CD14-positive monocyte (primary cell): ENCODE data around the gene NECTIN1. TPM values are rescaled to one million over a fixed set of nuclear protein-coding genes. Genes with fewer than 3 reads are reported as not detected.

Source experiments
- DNase-seq, 3 donors: peaks; one replicate each; pipeline ENCODE4 v3.0.0-alpha.2; 2011 to 2022
- H2AFZ ChIP-seq: 2 replicates; pipeline ENCODE4 v1.6.0; 2012; ENCODE audit warnings: mild to moderate bottlenecking, low read depth, low read length, inconsistent platforms; ENCODE audit not compliant: insufficient read depth, poor library complexity, severe bottlenecking
- H3K27ac ChIP-seq, 2 donors: 1 replicate in 1 of 2; 2 replicates in 1 of 2; pipeline ENCODE4 v1.5.1; 2012 to 2013; ENCODE audit warnings: low read length in 2 of 2, control low read depth in 1 of 2, inconsistent platforms in 1 of 2, low read depth in 1 of 2, mild to moderate bottlenecking in 1 of 2
- H3K27me3 ChIP-seq, 2 donors: one replicate each; pipeline versions ENCODE4 v1.6.0 to v1.6.1; 2011 to 2013; ENCODE audit warnings: low read length in 2 of 2; ENCODE audit not compliant: control insufficient read depth in 2 of 2, insufficient read depth in 2 of 2
- H3K36me3 ChIP-seq, 2 donors: replicated peaks in 1 of 2; 1 replicate in 1 of 2; 2 replicates in 1 of 2; pipeline versions ENCODE4 v1.5.1 to v1.6.1; 2012 to 2013; ENCODE audit warnings: low read length in 2 of 2, control low read depth in 1 of 2, inconsistent platforms in 1 of 2, mild to moderate bottlenecking in 1 of 2; ENCODE audit not compliant: insufficient read depth in 2 of 2, control insufficient read depth in 1 of 2
- H3K4me1 ChIP-seq, 2 donors: 1 replicate in 1 of 2; 2 replicates in 1 of 2; pipeline versions ENCODE4 v1.5.1 to v1.6.1; 2012 to 2013; ENCODE audit warnings: low read length in 2 of 2, control low read depth in 1 of 2, inconsistent platforms in 1 of 2, mild to moderate bottlenecking in 1 of 2, moderate library complexity in 1 of 2; ENCODE audit not compliant: insufficient read depth in 2 of 2, control insufficient read depth in 1 of 2
- H3K4me2 ChIP-seq: replicated peaks from 2 replicates; pipeline ENCODE3; 2012; ENCODE audit warnings: low read length, moderate library complexity, mild to moderate bottlenecking; ENCODE audit not compliant: poor library complexity, severe bottlenecking; ENCODE audit errors: extremely low read depth
- H3K4me3 ChIP-seq, 3 experiments: fragments of 200-600 bp in 1 of 3; sonication (generic) in 1 of 3; replicated peaks in 1 of 3; 1 replicate in 2 of 3; 2 replicates in 1 of 3; pipeline ENCODE4 v1.5.1; 2011 to 2013; ENCODE audit warnings: low read length in 3 of 3, mild to moderate bottlenecking in 3 of 3, control low read depth in 2 of 3, low read depth in 2 of 3, inconsistent platforms in 1 of 3, moderate library complexity in 1 of 3
- H3K79me2 ChIP-seq: 2 replicates; pipeline ENCODE4 v1.6.0; 2012; ENCODE audit warnings: mild to moderate bottlenecking, control low read depth, inconsistent platforms, low read length, moderate library complexity; ENCODE audit not compliant: insufficient read depth
- H3K9ac ChIP-seq: 2 replicates; pipeline ENCODE4 v1.6.0; 2017; ENCODE audit warnings: low read length, mild to moderate bottlenecking; ENCODE audit not compliant: insufficient read depth, poor library complexity, severe bottlenecking
- H3K9me3 ChIP-seq, 2 donors: replicated peaks in 1 of 2; 1 replicate in 1 of 2; 2 replicates in 1 of 2; pipeline versions ENCODE4 v1.5.1 to v1.6.1; 2012 to 2013; ENCODE audit warnings: low read length in 2 of 2, control low read depth in 1 of 2; ENCODE audit not compliant: control insufficient read depth in 1 of 2, insufficient read depth in 1 of 2
- H4K20me1 ChIP-seq: 2 replicates; pipeline ENCODE4 v1.6.0; 2012; ENCODE audit warnings: mild to moderate bottlenecking, low read length, control low read depth, moderate library complexity; ENCODE audit not compliant: insufficient read depth
- H3K27ac Mint-ChIP-seq, 7 donors: one replicate each; pipeline ENCODE4 v1.8.0; 2020; ENCODE audit warnings: mild to moderate bottlenecking in 7 of 7, mixed read lengths in 7 of 7, moderate library complexity in 6 of 7, inconsistent platforms in 2 of 7
- H3K27me3 Mint-ChIP-seq, 3 donors: one replicate each; pipeline ENCODE4 v1.8.0; 2021 to 2022; ENCODE audit warnings: low read depth in 3 of 3, mild to moderate bottlenecking in 3 of 3, mixed read lengths in 3 of 3, moderate library complexity in 3 of 3, inconsistent platforms in 1 of 3
- H3K36me3 Mint-ChIP-seq, 2 donors: one replicate each; pipeline ENCODE4 v1.8.0; 2020; ENCODE audit warnings: mixed read lengths in 2 of 2, inconsistent platforms in 1 of 2, mild to moderate bottlenecking in 1 of 2
- H3K4me1 Mint-ChIP-seq: one replicate; pipeline ENCODE4 v1.8.0; 2020; ENCODE audit warnings: mild to moderate bottlenecking, mixed read lengths
- H3K4me3 Mint-ChIP-seq, 2 donors: one replicate each; pipeline ENCODE4 v1.8.0; 2020; ENCODE audit warnings: mild to moderate bottlenecking in 2 of 2, mixed read lengths in 2 of 2, moderate library complexity in 1 of 2
- H3K9me3 Mint-ChIP-seq, 7 donors: one replicate each; pipeline ENCODE4 v1.8.0; 2020 to 2022; ENCODE audit warnings: mixed read lengths in 7 of 7, mild to moderate bottlenecking in 6 of 7, moderate library complexity in 6 of 7, inconsistent platforms in 2 of 7
- WGBS: methylation state at CpG from one replicate; pipeline ENCODE4 v1.1.5; 2013; ENCODE audit warnings: missing lambda C conversion rate; ENCODE audit not compliant: insufficient coverage; 5-methylcytosine and 5-hydroxymethylcytosine counted together
- intact Hi-C, 2 donors: fragments of 100-400 bp; cut with micrococcal nuclease; formaldehyde crosslinking; loops; one replicate each; pipeline versions ENCODE4 v1.15.0 to v1.15.1; 2023
- polyA plus RNA-seq, 3 donors: library from polyadenylated mRNA; depleted of rRNA in 1 of 3; unstranded in 2 of 3; stranded (reverse) in 1 of 3; fragments of 300-500 nt in 2 of 3; fragments of >200 nt in 1 of 3; fragmentation: Illumina TruSeq in 2 of 3; gene quantifications; 1 replicate in 2 of 3; 2 replicates in 1 of 3; pipeline ENCODE4 v1.2.3, GENCODE V29; 2012 to 2021
- TF ChIP-seq, protein P1 (sequence below): fragments of 200-600 bp; IDR thresholded peaks from one replicate; pipeline ENCODE4 v1.8.0; 2022; ENCODE audit warnings: antibody characterized with exemption, mild to moderate bottlenecking

NECTIN1 gene
- polyA plus RNA-seq, 3 donors, result 0.53 to 8.3 (median 0.85) TPM

DNA sequence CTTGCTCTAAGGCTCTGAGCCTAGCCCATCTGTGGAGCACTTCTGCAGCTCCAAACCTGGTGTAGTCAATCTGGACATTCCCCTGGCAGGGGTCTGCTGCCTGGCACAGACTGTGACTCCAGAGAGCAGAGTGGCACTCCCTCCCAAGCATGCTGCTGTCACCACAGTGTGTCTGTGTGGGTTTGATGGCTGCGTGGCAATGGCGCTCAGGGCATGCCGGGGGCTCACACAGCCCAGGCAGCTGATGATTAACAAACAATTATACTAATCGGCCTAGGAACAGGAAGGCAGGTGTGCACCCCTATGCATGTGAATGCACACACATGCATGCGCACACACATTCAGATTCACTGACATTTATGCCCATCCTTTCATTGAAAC, 9.0 kb upstream of the NECTIN1 start:
- WGBS, result 100% methylated on average over 2 of the region's 5 CpGs
- peaks cover 13 to 30% of the 10 kb centered on the region in 2 donors for H3K27me3 ChIP-seq

DNA sequence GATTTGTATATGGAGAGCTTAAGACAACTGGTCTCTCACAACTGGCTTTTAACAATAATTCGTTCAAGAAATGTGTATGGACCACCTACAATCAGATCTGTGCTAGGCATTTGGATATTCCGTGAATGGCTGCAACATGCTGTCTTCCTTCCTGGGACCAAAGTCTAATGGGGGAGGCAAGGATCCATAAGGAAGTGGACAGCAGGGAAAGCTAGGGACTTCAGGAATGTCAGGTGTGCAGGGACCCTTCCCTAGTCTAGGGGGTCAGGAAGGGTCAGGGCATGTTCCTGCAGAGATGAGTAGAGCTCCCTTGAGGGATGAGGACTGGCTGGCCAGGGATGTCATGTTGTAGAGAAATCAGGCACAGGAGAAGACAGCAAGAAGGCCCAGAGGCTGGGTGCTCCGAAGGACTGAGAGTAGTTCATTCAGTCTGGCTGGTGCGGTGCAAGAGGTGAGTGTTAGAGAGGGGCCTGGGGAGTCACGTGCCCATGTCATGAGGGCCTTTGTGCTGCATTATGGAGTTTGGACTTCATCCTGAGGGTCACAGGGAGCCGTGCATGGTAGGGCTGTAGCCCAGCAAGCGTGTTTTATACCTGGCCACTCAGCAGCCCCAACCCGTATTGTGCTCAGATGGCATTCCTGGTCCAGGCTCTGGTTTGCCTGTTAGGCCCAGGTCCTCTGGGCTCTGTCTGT, 8.5 kb upstream of the NECTIN1 start:
- no peak for DNase-seq
- no peaks in the 10 kb centered on the region for H4K20me1 ChIP-seq
- H3K4me1 ChIP-seq, result no peaks in the 10 kb centered on the region
- TF ChIP-seq, protein P1, sequence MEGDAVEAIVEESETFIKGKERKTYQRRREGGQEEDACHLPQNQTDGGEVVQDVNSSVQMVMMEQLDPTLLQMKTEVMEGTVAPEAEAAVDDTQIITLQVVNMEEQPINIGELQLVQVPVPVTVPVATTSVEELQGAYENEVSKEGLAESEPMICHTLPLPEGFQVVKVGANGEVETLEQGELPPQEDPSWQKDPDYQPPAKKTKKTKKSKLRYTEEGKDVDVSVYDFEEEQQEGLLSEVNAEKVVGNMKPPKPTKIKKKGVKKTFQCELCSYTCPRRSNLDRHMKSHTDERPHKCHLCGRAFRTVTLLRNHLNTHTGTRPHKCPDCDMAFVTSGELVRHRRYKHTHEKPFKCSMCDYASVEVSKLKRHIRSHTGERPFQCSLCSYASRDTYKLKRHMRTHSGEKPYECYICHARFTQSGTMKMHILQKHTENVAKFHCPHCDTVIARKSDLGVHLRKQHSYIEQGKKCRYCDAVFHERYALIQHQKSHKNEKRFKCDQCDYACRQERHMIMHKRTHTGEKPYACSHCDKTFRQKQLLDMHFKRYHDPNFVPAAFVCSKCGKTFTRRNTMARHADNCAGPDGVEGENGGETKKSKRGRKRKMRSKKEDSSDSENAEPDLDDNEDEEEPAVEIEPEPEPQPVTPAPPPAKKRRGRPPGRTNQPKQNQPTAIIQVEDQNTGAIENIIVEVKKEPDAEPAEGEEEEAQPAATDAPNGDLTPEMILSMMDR, result no peak
- Mint-ChIP-seq H3K27ac (no peak overlapping the region), H3K27me3 (peaks cover 25 to 43% (median 31%) of the 10 kb centered on the region in 3 donors), H3K4me3 (no peak overlapping the region), H3K9me3 (peaks cover 0 to 5% (median 0%) of the 10 kb centered on the region in 7 donors), H3K4me1 (peaks cover 2% of the 10 kb centered on the region), H3K36me3 (peaks cover 0 to 1% of the 10 kb centered on the region in 2 donors)
- peaks cover 8 to 25% of the 10 kb centered on the region in 2 donors for H3K27me3 ChIP-seq
- H3K4me2 ChIP-seq, result no peak overlapping the region
- intact Hi-C loops, result loop anchor here in 1 of 2 donors (2.0 kb wide), 1 partner anchor 69 kb away; no protein-coding TSS in a partner anchor
- no peak overlapping the region for H3K9ac ChIP-seq
- 94% methylated on average over 7 of the region's 8 CpGs for WGBS
- no peaks in the 10 kb centered on the region for H3K36me3 ChIP-seq
- H3K27ac ChIP-seq, result no peak overlapping the region
- no peak overlapping the region for H2AFZ ChIP-seq
- no peak overlapping the region for H3K4me3 ChIP-seq
- H3K9me3 ChIP-seq, result peaks cover 0 to 5% of the 10 kb centered on the region in 2 donors
- no peaks in the 10 kb centered on the region for H3K79me2 ChIP-seq

More for the DNA sequence above, 9.0 kb upstream of the NECTIN1 start:
- H4K20me1 ChIP-seq, result no peaks in the 10 kb centered on the region
- H3K27me3 Mint-ChIP-seq, result peaks cover 30 to 48% (median 37%) of the 10 kb centered on the region in 3 donors
- no peak overlapping the region for H3K4me3 ChIP-seq
- no peak overlapping the region for H3K27ac ChIP-seq
- peaks cover 0 to 10% of the 10 kb centered on the region in 2 donors for H3K9me3 ChIP-seq
- no peak overlapping the region for H3K4me3 Mint-ChIP-seq
- H3K4me1 ChIP-seq, result no peaks in the 10 kb centered on the region
- TF ChIP-seq, protein P1, result no peak
- peaks cover 3% of the 10 kb centered on the region for H3K4me1 Mint-ChIP-seq
- intact Hi-C loops, result loop anchor here in 1 of 2 donors (2.0 kb wide), 1 partner anchor 69 kb away; no protein-coding TSS in a partner anchor
- H3K36me3 ChIP-seq, result no peaks in the 10 kb centered on the region
- H3K27ac Mint-ChIP-seq, result no peak overlapping the region
- no peak overlapping the region for H3K4me2 ChIP-seq
- no peak overlapping the region for H2AFZ ChIP-seq
- H3K9ac ChIP-seq, result no peak overlapping the region
- H3K79me2 ChIP-seq, result no peaks in the 10 kb centered on the region
- peaks cover 0 to 2% of the 10 kb centered on the region in 2 donors for H3K36me3 Mint-ChIP-seq
- DNase-seq, result no peak
- H3K9me3 Mint-ChIP-seq, result peaks cover 0 to 8% (median 0%) of the 10 kb centered on the region in 7 donors
